Measurements from ENCODE around the gene TARBP2. TPM values are rescaled to one million over a fixed set of nuclear protein-coding genes. Genes with fewer than 3 reads are reported as not detected.

Gene TARBP2, protein sequence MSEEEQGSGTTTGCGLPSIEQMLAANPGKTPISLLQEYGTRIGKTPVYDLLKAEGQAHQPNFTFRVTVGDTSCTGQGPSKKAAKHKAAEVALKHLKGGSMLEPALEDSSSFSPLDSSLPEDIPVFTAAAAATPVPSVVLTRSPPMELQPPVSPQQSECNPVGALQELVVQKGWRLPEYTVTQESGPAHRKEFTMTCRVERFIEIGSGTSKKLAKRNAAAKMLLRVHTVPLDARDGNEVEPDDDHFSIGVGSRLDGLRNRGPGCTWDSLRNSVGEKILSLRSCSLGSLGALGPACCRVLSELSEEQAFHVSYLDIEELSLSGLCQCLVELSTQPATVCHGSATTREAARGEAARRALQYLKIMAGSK
- 10 to 100 TPM; 25.5 to 42.0 (median 28.6) TPM for total RNA-seq

DNA sequence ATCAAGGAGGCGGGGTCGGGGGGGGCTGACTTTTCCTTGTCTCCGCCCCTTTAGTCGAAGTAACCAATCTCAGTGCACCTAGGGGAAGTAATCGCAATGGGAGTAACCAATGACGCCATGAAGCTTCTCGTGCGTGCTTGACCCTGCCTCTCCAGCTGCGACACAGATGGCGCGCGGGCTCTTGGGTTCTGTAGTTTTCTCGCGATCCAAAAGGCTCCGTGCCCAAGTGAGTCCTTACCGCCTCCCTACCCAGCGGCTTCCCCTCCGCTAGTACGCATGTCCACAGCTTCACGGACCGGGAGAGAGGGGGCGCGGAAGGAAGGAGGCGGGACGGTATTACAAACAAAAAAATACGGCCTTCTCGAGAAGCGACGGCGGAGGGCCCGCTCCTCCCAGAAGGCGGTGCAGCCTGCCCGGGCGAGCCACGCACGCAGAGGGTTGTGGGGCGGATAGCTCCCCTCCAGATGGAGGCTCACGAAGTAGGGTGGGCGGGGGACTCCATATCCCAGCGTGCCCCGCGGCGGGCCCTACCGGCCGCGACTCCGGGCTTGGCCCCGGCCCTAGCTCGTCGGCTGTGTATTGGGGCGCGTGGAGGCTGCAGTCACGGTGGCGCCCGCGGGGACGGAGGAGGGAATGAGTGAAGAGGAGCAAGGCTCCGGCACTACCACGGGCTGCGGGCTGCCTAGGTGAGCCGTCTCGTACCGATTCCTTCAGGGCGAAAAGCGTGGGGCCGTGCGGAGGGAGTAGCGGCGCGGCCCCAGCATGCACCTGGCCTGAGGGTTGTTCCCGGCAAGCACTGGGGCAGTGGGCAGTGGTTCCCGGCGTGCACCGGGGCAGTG is at the start of gene TARBP2:
TSS of gene TARBP2 (plus strand) at position 508 of the 839 bp plus-strand sequence. CDS start at position 634, 126 bp downstream.
- Histone ChIP-seq H3K36me3 (peaks cover 14% of the 10 kb centered on the region), H3K9me3 (no peaks in the 10 kb centered on the region), H3K27ac (peak within 1 kb of the TSS; percentile 99), H3K4me1 (peaks cover 77% of the 10 kb centered on the region), H3K27me3 (no peaks in the 10 kb centered on the region), H3K4me3 (peak within 1 kb of the TSS; percentile 72)
- TF ChIP-seq, protein P1, sequence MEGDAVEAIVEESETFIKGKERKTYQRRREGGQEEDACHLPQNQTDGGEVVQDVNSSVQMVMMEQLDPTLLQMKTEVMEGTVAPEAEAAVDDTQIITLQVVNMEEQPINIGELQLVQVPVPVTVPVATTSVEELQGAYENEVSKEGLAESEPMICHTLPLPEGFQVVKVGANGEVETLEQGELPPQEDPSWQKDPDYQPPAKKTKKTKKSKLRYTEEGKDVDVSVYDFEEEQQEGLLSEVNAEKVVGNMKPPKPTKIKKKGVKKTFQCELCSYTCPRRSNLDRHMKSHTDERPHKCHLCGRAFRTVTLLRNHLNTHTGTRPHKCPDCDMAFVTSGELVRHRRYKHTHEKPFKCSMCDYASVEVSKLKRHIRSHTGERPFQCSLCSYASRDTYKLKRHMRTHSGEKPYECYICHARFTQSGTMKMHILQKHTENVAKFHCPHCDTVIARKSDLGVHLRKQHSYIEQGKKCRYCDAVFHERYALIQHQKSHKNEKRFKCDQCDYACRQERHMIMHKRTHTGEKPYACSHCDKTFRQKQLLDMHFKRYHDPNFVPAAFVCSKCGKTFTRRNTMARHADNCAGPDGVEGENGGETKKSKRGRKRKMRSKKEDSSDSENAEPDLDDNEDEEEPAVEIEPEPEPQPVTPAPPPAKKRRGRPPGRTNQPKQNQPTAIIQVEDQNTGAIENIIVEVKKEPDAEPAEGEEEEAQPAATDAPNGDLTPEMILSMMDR (IDR thresholded peaks at IDR 0.05) = no peak
- TF ChIP-seq EP300 (IDR thresholded peaks at IDR 0.05) (no peak), POLR2AphosphoS5 (IDR thresholded peaks at IDR 0.05) (peak; percentile 65 to 86 (median 69))
- under 1% methylated on average over 44 of the region's 74 CpGs for WGBS
- DNase-seq (ENCODE audit: low spot score in 2 of 2) = peak; percentile 99 to 100

DNA sequence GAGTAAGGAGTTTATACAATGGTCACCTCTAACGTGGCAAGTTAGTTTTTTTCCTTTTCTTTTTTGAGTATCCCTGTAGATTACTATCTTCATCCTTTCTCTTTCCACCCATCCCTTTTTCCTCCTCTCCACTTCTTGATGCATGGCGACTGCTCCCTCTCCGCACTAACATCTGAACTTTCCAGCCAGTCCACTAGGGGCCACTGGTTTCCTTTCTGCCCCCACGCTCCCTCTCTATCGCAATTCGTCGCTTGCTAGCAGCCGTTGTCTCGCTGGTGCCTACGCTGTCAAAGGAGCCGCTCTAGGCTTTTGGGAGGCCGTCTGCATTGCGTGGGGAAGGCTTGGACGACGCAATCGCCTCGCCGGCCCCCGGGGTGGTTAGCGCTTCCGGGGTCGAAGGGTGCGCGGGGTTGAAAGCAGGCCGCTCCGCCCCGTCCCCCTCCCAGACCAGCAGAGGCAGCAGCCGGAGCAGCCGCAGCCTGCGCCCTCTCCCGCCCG is 49.4 kb upstream of the TARBP2 start, which contains the start of gene PCBP2:
TSS of gene PCBP2 (plus strand) at position 442 of the 498 bp plus-strand sequence. CDS start 2,699 bp downstream, outside the sequence.
- peak; percentile 98 to 99 for DNase-seq (ENCODE audit: low spot score in 2 of 2)
- H3K9me3 ChIP-seq = no peaks in the 10 kb centered on the region
- under 1% methylated on average over 20 of the region's 32 CpGs for WGBS
- H3K36me3 ChIP-seq = peaks cover 42% of the 10 kb centered on the region
- peak within 1 kb of the TSS; percentile 59 for H3K4me3 ChIP-seq
- TF ChIP-seq EP300 (IDR thresholded peaks at IDR 0.05) (no peak), POLR2A (IDR thresholded peaks at IDR 0.05) (peak in 1 of 2 donors; percentile 62), POLR2AphosphoS5 (IDR thresholded peaks at IDR 0.05) (peak; percentile 85 to 99 (median 98))
- TF ChIP-seq, protein P1 (IDR thresholded peaks at IDR 0.05) = peak; percentile 89 to 90
- H3K4me1 ChIP-seq = peaks cover 21% of the 10 kb centered on the region
- H3K27me3 ChIP-seq = no peaks in the 10 kb centered on the region
- peak within 1 kb of the TSS; percentile 94 for H3K27ac ChIP-seq

DNA sequence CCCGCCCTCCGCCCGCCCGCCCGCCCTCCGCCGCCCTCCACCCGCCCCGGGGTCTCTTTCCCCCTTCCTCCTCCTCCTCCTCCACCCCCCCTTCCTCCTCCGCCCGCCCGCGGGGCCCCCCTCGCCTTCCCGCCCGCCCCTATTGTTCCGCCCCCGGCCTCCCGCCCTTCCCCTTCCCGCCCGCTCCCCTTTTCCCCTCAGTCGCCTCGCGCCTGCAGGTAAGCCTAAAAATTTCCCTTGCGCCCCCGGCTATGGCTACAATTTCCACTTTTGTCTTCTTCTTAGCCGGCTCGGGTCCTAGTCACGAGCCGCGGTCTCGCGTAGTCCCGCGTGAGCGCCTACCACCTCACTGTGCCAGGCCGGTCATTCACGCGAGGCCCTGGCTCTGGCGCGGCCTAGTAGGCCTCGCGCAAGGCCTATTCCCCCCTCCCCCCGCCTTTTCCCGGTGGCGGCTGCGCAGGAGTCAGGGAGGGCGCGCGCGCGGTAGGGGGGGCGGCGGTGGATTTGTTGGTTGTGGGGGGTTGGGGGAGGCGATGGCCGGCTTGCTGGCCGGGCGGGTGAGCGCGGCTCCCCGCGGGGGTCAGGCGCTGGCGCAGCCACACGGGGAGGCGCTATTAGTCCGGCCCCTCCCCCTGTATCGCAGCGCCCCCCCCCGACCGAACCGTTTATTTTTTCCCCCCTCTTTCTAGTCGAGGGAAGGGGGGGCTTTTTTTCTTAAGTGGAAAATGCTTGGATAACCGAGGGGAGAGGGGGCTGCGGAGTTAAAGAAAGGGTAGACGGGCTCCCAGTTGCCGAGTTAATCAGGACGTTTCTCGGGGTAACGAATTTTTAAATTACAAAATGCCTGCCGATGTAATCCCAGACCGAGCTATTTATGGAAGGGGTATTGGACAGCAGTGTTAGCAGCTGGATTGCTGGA is 48.7 kb upstream of the TARBP2 start:
- H3K36me3 ChIP-seq = peaks cover 42% of the 10 kb centered on the region
- H3K27me3 ChIP-seq = no peaks in the 10 kb centered on the region
- WGBS = 1% methylated on average over 49 of the region's 82 CpGs
- H3K4me3 ChIP-seq = peak overlapping the region; percentile 59
- TF ChIP-seq POLR2A (IDR thresholded peaks at IDR 0.05) (no peak), EP300 (IDR thresholded peaks at IDR 0.05) (no peak), POLR2AphosphoS5 (IDR thresholded peaks at IDR 0.05) (peak in 2 of 3 donors; percentile 89 to 95)
- TF ChIP-seq, protein P1 (IDR thresholded peaks at IDR 0.05) = peak in 1 of 2 donors; percentile 46
- peak overlapping the region; percentile 94 for H3K27ac ChIP-seq
- peak; percentile 89 to 93 for DNase-seq (ENCODE audit: low spot score in 2 of 2)
- H3K9me3 ChIP-seq = no peaks in the 10 kb centered on the region
- peaks cover 21% of the 10 kb centered on the region for H3K4me1 ChIP-seq

DNA sequence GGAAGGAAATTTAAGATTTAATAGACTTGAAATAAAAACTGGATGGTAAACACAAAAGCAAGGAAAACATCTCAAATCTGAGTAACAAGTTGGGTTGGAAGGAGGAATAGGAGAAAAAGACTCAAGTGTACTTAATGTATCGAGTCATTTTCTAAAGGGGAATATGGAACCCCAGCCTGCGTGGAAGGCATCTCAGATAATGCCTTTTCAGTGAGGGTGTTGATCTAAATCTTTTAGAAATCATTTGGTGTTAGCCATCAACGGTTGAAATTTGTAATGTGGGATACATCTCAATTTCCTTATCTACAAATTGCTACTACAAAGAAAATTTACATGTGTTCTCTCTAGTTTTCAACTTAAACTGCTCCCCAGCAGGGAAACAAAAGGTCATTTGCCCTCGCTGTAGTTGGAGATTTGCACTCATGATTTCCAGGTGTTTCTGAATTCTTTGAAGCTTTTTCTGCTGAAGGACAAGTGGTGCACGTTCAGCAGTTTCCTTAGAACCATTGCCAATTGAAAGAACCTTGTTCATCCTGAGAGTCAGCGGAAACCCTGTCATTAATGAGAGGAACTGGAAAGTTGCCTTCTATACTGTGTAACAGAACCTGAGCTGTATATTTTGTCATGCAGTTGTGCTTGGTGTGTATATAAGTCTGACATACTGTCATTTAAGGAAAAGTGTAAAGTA is 47.0 kb upstream of the TARBP2 start:
- 18% methylated on average over 6 of the region's 6 CpGs for WGBS

More for the DNA sequence above, 47.0 kb upstream of the TARBP2 start:
- TF ChIP-seq POLR2A (IDR thresholded peaks at IDR 0.05) = no peak
- TF ChIP-seq, protein P1 (IDR thresholded peaks at IDR 0.05) = no peak
- no peak for TF ChIP-seq POLR2AphosphoS5 (IDR thresholded peaks at IDR 0.05)
- TF ChIP-seq EP300 (IDR thresholded peaks at IDR 0.05) = no peak
- peaks cover 21% of the 10 kb centered on the region for H3K4me1 ChIP-seq
- no peak for DNase-seq (ENCODE audit: low spot score in 2 of 2)
- peak overlapping the region; percentile 59 for H3K4me3 ChIP-seq
- H3K27ac ChIP-seq = no peak overlapping the region
- no peaks in the 10 kb centered on the region for H3K9me3 ChIP-seq
- H3K36me3 ChIP-seq = peaks cover 46% of the 10 kb centered on the region
- no peaks in the 10 kb centered on the region for H3K27me3 ChIP-seq
